Measurements from ENCODE around the gene TPM2. TPM values are rescaled to one million over a fixed set of nuclear protein-coding genes. Genes with fewer than 3 reads are reported as not detected.

Gene TPM2
- total RNA-seq, 1 donor from 2014 or later = 161 TPM

DNA sequence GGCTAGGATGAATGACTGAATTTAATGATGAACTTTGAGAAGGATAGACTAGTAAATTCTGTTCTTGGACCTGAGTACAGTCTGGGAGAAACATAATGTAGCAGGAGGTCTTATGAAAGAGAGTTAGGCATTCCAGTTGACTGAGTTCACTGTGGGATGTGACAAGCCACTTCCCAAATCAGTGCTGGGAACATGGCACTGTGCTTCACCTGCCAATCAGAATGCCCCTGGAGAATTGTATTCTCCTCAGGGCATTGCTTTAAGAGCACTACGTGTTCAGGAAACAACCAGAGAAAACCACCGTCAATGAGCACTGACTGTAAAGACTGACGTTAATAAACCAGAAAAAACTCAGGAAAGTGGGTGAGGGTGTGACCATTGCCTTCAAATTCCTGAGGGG is 30.4 kb downstream of the TPM2 start:
- intact Hi-C loops (cut with DNase I) = no loop called here
- Histone ChIP-seq H3K27me3 (no peaks in the 10 kb centered on the region), H3K27ac (peak overlapping the region; percentile 99), H3K4me1 (peaks cover 28% of the 10 kb centered on the region), H3K36me3 (peaks cover 3% of the 10 kb centered on the region), H3K4me3 (peak overlapping the region; percentile 95), H3K9me3 (no peaks in the 10 kb centered on the region)
- TF ChIP-seq, protein P1, sequence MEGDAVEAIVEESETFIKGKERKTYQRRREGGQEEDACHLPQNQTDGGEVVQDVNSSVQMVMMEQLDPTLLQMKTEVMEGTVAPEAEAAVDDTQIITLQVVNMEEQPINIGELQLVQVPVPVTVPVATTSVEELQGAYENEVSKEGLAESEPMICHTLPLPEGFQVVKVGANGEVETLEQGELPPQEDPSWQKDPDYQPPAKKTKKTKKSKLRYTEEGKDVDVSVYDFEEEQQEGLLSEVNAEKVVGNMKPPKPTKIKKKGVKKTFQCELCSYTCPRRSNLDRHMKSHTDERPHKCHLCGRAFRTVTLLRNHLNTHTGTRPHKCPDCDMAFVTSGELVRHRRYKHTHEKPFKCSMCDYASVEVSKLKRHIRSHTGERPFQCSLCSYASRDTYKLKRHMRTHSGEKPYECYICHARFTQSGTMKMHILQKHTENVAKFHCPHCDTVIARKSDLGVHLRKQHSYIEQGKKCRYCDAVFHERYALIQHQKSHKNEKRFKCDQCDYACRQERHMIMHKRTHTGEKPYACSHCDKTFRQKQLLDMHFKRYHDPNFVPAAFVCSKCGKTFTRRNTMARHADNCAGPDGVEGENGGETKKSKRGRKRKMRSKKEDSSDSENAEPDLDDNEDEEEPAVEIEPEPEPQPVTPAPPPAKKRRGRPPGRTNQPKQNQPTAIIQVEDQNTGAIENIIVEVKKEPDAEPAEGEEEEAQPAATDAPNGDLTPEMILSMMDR (IDR thresholded peaks at IDR 0.05) = no peak
- DNase-seq (no peak), ATAC-seq (no peak)

DNA sequence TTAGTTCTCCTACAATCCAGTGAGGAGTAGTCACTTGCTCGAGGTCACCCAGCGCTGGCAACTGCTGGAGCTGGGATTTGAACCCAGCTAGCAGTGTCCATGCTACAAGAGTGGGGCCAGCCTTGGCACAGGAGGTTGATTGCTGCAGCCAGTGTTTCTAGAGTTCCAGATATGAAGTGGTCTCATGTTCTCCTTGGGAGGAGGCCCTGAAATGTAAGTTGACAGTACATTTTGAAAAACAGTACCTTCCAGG is 30.8 kb downstream of the TPM2 start:
- TF ChIP-seq, protein P1 (IDR thresholded peaks at IDR 0.05) = no peak
- Histone ChIP-seq H3K4me3 (peak overlapping the region; percentile 95), H3K27ac (peak overlapping the region; percentile 99), H3K4me1 (peaks cover 28% of the 10 kb centered on the region), H3K27me3 (no peaks in the 10 kb centered on the region), H3K9me3 (no peaks in the 10 kb centered on the region), H3K36me3 (peaks cover 3% of the 10 kb centered on the region)
- ATAC-seq (no peak), DNase-seq (no peak)
- intact Hi-C loops (cut with DNase I) = no loop called here

DNA sequence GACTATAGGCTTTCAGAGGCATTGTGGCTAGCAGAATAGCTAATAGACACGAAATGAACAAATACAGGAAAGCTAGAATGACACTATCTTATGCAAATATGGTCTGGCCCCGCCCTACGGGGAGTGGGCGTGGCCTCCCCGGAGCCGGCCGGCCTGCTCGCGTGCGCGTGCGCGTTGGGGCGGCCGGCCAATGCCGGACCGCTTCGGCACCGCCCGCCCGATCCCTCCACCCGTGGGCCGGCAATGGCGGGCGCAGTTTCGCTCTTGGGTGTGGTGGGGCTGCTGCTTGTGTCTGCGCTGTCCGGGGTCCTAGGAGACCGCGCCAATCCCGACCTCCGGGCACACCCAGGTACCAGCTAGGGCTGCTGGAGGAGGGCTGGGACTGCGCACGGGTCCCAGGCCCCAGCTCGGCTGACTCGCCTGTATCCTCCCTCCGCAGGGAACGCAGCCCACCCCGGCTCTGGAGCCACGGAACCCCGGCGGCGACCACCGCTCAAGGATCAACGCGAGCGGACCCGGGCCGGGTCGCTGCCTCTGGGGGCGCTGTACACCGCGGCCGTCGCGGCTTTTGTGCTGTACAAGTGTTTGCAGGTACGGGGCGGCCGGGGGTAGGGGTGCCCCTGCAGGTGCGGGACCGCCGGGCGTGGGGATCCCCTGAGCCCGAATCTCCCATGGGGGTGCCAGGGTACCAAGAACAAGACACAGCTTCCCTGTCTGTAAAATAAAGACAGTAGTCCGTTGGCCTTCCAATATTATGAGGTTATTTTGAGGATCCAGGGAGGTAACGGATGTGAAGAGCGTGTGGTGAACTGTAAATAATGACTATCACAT is 31.4 kb downstream of the TPM2 start, which contains the start of gene CCDC107:
Gene CCDC107, plus strand, starts transcription at position 156 of the 831 bp plus-strand sequence. Its CDS starts 88 bp downstream, at position 244.
- intact Hi-C loops (cut with DNase I) = no loop called here
- Histone ChIP-seq H3K36me3 (peaks cover 3% of the 10 kb centered on the region), H3K27ac (peak within 1 kb of the TSS; percentile 99), H3K4me1 (peaks cover 28% of the 10 kb centered on the region), H3K27me3 (no peaks in the 10 kb centered on the region), H3K9me3 (no peaks in the 10 kb centered on the region), H3K4me3 (peak within 1 kb of the TSS; percentile 95)
- peak; percentile 89 for ATAC-seq
- DNase-seq = peak; percentile 93
- TF ChIP-seq, protein P1 (IDR thresholded peaks at IDR 0.05) = peak; percentile 67

DNA sequence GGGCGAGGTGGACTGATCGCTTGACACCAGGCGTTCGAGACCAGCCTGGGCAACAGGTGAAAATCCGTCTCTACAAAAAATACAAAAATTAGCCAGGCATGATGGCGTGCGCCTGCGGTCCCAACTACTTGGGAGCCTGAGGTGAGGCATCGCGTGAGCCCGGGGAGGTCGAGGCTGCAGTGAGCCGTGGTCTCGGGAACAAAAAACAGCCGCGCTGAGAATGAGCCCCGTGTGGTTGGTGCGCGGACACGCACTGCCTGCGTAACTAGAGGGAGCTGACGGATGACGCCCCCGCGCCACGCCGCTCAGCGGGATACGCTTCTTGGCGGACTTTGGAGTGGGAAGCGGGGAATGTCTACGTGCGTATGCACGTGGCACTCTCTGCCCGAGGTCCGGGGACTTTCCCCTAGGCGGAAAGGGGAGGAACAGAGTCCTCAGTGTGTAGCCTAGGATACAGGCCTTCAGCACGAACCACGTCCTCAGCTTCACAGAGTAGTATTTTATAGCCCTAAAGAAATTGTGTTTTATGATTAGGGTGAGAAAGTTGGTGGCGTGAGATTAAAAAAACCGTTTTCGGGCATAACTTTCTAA is 32.1 kb downstream of the TPM2 start, which contains the start of gene RMRP:
Gene RMRP, minus strand, starts transcription at position 474 of the 591 bp plus-strand sequence.
- TF ChIP-seq, protein P1 (IDR thresholded peaks at IDR 0.05) = peak; percentile 48
- H3K4me3 ChIP-seq = peak within 1 kb of the TSS; percentile 95
- H3K27me3 ChIP-seq = no peaks in the 10 kb centered on the region
- ATAC-seq = peak; percentile 94
- H3K9me3 ChIP-seq = no peaks in the 10 kb centered on the region
- peak within 1 kb of the TSS; percentile 99 for H3K27ac ChIP-seq
- peaks cover 28% of the 10 kb centered on the region for H3K4me1 ChIP-seq
- intact Hi-C loops (cut with DNase I) = no loop called here
- H3K36me3 ChIP-seq = peaks cover 3% of the 10 kb centered on the region
- DNase-seq = peak; percentile 98

DNA sequence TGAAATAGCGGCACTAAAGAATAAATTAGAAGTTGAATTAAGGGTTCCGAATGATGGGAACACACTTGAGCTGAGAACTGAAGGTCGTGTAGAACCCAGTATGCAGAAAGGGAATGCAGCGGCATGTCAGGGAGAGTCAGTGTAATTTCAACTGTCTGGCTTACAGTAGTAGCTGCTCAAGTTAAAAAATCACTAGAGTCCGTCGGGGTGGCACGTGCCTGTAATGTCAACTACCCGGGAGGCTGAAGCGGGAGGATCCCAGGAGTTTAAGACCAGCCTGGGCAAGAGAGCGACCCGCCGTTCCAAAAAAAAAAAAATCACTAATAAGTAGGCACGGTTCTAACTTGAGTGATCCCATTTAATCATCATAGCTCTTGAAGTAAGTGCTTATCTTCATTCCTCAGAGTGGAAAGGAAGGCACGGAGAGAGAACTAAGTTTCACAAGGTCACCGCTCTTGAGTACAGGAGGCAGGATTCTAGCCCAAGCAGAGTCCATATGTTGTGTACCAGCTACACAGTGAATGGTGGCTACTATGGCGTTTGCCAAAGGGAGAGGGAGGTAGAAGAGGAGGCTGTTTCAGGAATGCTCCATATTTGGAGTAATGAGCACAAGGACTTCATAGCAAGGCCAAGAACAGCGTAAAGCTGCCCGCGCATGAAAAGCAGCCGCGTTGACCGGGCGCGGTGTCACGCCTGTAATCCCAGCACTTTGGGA is 32.7 kb downstream of the TPM2 start:
- TF ChIP-seq, protein P1 (IDR thresholded peaks at IDR 0.05) = no peak
- intact Hi-C loops (cut with DNase I) = no loop called here

More for the DNA sequence above, 32.7 kb downstream of the TPM2 start:
- DNase-seq (no peak), ATAC-seq (peak; percentile 7)
- Histone ChIP-seq H3K27ac (peak overlapping the region; percentile 99), H3K36me3 (peaks cover 3% of the 10 kb centered on the region), H3K27me3 (no peaks in the 10 kb centered on the region), H3K9me3 (no peaks in the 10 kb centered on the region), H3K4me1 (peaks cover 31% of the 10 kb centered on the region), H3K4me3 (peak overlapping the region; percentile 95)

Data from upper lobe of right lung (tissue), 1 donor.